GM19372 (cell line): ENCODE data around the gene NTPCR.
"Not testable (repeated sequence)": the region's sequence is repeated elsewhere in the genome, so short reads cannot be mapped to it uniquely, and the experiment has no call there.

Source experiments
- ATAC-seq: cut with Tn5 transposase; IDR thresholded peaks from one replicate; pipeline ENCODE4 v1.9.1; 2021; ENCODE audit warnings: mild to moderate bottlenecking, low read depth, moderate library complexity; ENCODE audit not compliant: unreplicated experiment

Gene NTPCR

DNA sequence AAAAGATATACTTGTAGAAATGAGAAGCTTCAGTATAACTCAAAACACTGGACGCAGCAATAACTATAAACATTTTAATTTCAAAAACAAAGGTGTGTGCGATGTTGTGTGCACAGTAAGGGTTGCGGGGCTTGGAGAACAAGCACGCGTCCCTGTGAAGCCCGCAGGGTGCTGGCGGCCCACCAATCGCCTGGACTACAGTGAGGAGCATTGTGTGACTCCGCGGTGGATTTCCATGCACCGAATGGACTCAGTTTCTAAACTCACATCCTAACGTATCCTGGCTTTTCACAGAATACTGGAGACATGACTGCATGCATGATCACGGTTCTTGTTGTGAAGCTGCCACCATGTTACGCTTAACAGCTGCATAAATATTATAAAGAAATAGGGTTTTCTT, 33.0 kb downstream of the NTPCR start:
- ATAC-seq = no peak

DNA sequence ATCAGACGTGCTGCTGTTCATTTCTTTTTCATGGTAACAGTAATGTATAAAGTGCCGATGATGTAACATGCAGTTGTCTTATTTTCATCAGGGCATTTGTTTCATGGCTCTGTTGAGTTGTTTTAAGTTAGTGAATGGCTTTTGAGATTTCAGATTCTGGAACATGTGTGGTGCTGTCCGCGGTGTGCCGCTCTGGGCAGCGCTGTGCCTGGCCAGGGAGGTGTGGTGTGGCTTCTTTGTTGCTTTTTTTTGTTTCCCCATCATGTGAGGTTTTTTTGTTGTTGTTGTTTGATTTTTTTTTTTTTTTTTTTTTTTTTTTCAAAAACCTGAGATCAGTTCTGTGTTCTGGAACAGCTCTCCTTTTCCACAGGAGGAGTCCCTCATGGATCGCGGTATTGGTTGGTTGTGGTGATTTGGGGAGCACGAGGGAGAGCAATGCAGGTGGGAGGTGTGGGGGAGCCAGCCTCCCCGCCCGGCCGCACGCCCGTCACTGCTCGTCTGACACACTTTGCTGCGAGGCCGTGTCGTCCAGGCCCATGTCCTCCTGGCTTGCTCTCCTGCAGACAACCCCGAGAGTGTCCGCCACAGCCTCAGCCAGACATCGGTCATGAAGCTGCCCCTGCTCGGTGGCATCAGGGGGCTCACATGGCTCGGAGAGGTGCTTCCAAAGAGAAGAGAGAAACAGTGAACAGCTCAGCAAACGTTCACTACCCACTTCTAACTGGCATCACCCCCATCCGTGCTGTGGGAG, 33.6 kb downstream of the NTPCR start:
- ATAC-seq = no peak

DNA sequence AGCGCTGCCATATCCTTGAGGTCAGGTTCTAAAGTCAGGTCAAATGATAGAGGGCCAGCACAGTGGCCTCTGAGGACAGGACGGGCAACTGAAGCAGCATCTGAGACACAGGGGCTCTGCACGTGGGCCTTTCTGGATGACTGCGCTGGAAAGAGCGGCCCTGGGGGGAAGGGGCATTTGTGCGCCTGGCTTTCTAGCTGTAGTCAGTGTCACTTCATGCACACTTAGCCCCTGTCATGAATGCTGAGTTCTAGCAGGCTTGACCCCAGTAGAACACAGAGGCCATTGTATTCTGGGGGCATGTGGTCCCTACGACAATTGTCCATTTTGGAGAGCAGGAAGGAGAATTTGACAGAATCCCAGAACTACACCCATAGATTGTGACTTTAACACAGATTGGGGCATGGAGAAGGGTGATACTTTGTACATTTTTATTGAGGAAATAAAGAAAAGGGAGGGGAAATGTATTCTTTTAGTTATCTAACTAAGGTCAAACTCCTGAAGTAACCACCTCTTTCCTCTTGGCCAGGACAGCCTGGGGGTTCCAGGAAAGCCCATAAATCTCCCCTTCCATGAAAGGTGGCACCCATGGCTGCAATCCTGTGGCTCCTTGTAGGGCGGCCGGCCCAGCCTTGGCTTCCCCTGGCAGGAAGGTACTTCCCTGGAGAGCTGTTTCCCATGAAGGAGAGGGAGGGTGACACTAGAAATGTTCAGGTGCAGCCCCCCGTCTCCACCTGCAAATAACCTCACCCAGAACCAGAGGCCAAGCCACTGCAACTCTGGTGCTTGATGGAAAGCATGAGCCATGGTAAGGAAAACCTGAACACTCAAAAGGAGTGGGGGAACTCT, 34.4 kb downstream of the NTPCR start:
- ATAC-seq = no peak

DNA sequence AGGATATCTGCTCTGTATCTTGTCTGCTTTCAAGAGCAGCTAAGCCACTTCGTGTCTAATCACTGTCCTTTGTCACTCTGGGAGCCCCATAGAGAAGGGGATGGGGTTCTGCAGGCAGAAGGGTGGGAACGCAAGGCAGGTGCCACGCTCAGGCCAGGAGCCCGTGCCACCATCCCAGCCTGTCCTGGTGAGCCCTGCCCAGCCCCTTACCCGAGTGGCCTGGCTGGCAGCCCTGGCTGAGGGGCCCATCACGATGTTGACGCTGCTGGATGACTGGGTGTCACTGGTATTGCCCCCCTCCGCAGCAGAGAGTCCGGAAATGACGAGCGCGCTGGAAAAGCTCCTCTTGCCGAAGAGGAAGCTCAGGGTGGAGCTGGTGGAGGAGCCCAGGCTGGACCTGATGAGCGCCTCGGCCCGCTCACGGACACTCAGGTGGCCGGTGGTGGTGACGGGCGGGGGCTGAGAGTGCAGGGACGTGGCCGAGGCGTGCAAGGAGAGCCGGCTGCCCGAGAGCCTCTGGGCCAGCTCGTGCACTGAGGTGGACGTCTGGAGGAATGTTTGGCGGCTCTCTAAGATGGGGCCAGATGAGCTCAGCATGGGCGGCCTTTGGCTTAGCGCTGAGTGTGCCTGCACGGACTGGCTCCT, 35.6 kb downstream of the NTPCR start:
- no peak for ATAC-seq

DNA sequence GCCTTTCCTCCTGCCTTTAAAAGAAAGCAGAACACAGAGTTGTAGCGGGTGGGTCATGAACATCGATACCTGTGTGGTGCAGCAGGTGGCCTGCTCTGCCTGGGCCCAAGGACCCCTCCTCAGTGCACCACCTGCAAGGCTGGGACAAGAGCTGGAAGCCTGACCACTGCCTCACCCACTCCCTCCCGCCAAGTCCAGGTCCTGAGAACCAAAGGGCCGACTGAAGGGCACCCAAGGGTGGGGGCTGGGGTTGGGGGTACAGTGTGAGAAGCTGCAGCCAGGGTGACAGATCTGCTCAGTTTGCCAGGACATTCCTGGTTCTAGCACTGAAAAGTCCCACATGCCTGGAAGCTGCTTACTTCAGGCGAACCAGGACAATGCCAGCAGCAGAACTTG, 36.1 kb downstream of the NTPCR start:
- no peak for ATAC-seq

DNA sequence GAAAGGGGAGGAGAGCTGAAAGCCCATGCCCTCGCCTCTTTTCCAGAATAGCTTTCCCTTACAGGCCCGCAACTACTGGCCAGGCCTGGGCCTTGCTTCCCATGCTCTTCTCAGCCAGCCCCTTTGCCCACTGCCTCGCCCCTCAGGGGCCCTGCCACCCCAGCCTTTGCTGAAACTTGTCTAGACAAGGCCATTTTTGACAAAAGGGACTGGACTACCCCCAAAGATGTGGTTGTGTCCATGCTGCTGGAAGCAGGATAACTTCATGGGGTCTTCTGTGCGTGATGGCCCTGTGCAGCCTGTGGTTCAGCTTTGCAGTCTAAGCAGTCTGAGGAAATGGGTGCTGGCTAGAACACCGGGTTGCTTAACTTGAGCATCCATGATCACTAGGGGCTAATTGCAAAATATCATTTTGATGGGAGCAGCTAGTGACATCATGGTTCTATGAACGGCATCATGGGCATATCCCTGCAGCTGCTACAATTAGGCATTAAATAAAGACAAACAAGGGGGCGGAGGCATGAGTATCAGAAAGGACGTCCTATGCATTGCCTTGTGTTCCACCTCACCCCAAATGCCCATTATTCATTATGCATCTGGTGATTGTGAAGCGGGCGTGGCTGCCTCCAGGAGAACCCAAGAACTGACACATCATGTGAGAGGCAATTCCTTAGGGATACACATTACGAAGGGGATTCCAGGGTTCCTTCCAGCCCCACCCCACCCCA, 36.8 kb downstream of the NTPCR start:
- ATAC-seq = no peak

DNA sequence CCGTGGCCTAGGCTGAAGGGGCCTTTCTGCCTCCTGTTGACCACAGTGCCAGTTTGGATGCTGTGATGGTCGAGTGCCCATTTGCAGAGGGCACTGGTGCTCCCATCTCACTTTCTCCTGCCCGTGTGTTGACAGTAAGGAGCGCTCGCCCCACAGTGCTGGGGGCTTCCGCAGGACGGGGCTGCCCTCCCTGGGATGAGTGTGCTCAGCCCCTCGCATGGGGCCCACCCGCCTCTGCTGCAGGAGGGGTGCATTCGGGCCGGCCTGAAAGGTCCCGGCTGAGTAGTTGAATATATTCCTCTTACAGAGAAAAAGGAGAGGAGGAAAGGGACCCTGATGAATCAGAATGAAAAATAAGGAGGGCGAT, 37.3 kb downstream of the NTPCR start:
- no peak for ATAC-seq

DNA sequence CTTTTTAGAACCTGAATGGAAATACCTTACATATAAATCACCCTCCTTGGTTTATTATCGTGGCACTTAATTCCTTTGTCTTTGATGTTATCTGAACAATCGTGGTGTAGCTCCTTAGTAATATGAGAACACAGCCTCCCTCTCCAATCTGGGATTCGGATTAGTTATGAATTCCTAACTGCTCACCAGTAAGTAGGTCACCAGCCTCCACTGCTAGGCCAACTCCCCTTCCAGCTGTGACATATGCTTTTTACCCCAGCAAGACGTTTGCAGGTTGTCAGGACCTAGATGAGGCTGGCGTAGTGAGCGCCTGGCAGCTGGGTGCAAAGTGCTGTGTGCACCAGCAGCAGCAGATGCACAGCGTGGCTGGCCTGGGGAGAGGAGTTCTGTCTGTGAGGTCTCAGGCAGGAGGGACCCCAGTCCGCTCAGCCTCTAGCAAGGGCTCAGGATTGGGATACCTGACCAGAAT, 38.2 kb downstream of the NTPCR start:
- no peak for ATAC-seq

DNA sequence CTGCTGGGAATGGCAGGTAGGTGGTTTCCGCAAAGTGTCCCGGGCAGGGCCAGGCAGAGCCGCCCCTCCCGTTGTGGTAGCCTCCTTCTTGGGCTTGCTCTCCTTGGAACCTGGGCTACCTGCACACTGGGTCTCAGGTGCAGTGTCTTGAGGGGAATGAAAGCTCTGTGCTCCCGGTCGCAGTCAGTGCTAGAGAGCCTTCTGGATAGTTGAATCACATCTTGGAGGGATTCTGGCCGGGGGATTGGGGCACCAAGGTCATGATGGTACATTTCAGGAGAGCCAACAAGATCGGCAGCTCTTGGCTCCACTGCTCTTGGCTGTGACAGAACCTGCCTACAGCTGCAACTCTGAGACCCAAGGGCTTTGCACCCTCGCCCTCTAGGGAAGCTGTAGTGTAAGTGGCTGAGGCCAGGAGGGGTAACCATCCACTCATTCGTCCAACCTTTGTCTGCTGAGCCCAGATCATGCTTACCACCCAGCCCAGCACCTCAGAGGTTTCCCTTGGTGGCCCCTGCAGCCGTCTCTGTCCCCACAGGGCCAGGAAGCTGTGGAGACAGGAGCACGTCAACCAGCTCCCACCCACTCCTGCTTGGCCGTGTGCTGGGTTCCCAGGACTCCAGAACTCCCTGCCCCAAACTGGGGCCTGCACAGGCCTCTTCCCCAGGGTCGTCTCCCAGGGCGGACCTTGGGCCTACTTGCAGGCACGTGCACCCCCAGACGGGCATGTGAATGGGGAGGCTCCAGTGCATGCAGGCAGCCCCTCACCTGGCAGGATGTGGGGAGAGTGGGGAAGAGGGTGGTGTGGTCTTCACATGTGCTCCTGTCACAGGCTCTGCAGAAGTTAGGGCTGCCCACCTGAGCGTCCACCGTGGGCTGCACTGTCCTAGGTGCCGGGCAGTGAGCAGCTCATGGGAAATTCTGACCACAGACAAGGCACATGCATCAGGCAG, 40.0 kb downstream of the NTPCR start:
- no peak for ATAC-seq

DNA sequence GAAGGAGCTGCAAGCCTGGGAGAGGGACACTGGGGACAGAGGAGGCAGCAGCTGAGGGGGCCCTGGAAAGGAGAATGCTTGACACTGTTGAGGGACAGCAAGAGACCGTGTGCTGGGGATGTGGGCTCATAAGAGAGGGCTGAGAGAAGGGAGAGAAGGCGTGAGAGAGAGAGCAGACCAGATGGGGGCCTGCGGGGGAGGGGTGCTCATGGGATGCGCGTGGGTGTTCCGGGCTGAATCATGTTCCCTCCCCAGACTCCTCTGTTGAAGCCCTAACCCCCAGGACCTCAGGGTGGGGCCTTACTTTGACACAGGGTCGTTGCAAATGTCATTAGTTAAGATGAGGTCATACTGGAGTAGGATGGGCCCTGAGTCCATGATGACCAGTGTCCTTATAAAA, 40.8 kb downstream of the NTPCR start:
- no peak for ATAC-seq

DNA sequence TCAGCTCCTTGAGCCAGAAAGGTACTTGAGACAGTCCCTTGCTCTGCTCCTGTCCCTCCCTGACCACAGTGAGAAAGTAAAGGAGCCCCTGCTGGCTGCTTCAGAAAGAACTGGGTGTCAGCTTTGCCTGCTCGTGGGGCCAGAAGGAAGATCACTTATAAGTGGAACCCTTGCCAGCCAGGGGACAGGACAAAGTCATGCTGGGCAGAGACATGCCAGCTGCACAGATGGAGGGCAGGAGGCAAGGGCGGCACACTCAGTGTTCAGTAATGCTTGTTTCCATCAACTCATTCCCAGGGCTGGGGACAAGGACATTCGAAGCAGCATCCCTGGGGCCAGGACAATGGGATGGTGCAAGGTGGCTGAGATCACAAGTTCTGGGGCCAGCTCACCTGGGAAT, 41.8 kb downstream of the NTPCR start:
- ATAC-seq = no peak

DNA sequence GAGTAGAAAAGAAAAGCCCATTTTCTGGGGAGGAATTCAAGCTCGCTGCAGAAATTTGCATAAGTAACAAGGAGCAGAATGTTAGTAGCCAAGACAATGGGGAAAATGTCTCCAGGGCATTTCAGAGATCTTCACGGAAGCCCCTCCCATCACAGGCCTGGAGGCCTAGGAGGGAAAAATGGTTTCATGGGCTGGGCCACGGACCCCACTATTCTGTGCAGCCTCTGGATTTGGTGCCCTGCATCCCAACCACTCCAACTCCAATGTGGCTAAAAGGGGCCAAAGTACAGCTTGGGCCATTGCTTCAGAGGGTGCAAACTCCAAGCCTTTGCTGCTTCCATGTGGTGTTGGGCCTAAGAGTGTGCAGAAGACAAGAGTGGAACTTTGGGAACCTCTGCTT, 43.1 kb downstream of the NTPCR start:
- ATAC-seq = no peak

DNA sequence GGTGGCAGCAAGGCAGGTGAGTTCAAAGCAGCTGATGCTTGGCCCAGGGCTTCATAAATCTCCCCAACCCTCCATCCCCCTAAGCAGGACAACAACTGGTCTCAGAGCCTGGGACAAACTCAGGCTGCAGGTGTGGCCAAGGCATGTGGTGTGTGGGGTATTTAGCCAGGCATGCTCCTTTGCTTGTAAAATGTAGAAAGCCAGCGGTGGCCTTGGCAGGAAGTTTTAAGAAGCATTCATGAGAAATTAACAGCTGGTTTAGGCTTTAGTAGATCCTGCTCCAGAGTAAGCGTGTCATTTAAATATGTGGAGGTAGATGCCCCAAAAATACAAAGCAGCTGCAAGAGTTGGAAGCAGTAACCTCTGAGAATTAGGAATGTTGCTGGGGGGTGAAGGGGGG, 44.8 kb downstream of the NTPCR start:
- ATAC-seq = no peak

DNA sequence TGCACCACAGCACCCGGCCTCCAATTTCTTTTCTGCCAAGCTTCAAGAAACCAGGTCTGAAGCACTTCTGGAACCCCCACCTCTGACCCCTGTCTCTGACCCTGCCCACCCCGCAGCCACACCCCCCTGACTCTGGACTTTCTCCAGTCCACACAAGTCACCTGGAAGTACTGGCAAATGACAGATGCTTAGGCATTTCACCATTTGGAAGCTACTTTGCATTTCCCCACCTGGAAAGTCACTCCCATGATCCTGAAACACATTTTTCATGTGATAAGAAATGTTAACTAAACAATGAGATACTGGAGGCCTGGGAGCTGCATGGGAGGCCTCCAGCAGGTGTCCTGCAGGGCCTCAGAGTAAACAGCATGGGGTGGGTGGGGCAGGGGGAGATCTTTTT, 45.7 kb downstream of the NTPCR start:
- no peak for ATAC-seq

DNA sequence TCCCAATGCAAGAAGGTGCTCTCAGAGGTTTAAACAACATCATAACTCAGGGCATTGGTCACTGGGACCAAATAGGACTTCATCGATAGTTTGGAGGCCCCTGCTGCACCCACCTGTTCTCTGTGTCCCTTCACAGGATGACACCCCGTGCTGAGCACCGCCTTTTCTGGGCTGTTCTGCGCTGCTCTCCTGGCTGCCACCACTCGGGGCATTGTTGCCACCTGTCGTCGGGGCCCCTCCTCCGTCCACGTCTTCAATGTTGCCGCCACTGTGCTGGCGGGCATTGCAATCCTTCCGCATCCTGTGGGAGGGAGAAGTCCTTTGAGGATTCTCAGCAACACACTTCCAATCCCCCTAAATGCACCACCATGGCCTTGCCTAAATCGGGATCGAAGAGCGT, 47.7 kb downstream of the NTPCR start:
- ATAC-seq = no peak

DNA sequence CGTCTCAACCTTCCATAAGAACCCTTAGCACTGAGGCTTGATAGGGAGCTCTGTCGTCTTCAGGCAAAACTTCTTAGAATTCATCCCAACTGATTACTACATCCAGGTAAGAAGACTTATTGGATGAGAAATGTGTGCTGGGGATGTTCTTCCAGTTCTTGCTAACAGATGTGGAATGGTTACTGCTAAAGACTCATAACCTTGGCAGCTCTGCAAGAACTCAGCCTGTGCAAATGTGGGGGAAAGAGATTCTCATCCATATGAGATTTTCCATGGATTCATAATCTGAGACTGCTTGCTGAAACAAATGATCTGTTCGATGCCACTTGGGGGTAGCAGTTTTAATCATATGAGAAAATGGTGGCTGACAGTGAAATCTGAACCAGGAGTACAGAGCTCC, 48.2 kb downstream of the NTPCR start:
- no peak for ATAC-seq

DNA sequence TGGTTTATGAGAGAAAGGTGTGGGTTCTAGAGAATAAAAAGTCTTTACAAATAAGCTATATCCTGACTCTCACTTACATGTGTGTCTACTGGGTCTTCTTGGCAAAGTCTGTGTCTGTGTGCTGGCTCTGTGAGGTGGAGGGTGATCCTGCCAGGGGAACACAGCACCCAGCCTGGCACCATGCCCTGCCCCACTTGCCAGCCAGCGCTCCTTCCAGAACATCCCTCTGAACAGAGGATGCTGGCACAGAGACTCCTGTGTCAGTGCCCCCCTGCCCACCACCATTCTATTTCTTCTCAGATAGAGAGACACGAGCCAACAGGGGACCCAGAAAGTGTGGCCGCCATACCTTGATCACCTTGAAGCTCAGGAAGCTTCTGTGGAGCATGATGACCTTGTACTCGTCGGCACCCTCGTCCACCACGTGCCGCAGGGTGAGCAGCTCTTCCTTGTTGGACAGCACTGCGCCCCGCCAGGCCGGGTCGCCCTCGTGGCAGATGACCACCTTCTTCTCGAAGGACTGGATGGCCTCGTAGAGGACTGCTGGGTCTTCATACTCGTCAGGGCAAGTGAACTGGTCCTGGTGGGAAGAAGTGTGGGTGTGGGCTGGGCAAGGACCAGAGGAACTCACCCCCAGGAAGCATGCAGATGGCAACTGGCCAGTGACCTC, 49.7 kb downstream of the NTPCR start:
- no peak for ATAC-seq

DNA sequence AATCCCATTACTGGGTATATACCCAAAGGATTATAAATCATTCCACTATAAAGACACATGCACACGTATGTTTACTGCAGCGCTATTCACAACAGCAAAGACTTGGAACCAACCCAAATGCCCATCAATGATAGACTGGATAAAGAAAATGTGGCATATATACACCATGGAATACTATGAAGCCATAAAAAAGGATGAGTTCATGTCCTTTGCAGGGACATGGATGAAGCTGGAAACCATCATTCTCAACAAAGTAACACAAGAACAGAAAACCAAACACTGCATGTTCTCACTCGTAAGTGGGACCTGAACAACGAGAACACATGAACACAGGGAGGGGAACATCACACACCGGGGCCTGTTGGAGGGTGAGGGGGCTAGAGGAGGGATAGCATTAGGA, 53.2 kb downstream of the NTPCR start:
- not testable (repeated sequence) for ATAC-seq

DNA sequence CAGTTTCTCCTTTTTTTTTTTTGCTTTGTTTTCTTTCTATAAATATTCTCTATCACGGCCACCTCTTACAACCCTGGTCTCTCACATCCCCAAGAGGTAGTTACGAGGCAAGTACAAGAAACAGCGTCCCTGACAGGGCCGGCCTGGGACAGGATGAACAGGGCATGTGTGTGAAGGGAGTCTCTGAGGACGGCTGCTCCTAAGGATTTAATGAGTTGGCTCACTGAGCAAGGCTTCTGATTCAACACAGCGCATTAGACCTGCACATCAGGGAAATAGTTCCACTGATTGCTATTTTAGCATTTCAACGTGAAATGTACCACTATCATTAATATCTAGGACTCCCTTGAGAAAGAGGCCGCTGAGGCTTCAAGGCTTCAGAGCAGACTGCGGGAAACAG, 54.0 kb downstream of the NTPCR start:
- no peak for ATAC-seq
